Colonic mucosa (tissue), 4 donors: ENCODE measurements around the gene TMEM97. TPM values are rescaled to one million over a fixed set of nuclear protein-coding genes. Genes with fewer than 3 reads are reported as not detected.

Experiments
- DNase-seq: peaks from one replicate; pipeline ENCODE4 v3.0.0-alpha.2; 2020
- H3K27ac ChIP-seq: fragments of 200-600 bp; one replicate; pipeline ENCODE4 v1.8.0; 2021
- H3K27me3 ChIP-seq: fragments of 200-600 bp; one replicate; pipeline ENCODE4 v1.8.0; 2021
- H3K36me3 ChIP-seq: fragments of 200-600 bp; one replicate; pipeline ENCODE4 v1.8.0; 2021
- H3K4me1 ChIP-seq: fragments of 200-600 bp; one replicate; pipeline ENCODE4 v1.8.0; 2021; ENCODE audit warnings: mild to moderate bottlenecking
- H3K4me3 ChIP-seq: fragments of 200-600 bp; one replicate; pipeline ENCODE4 v1.8.0; 2021
- H3K9ac ChIP-seq, 2 donors: one replicate each; pipeline ENCODE4 v1.7.0; 2013; ENCODE audit warnings: control low read depth in 2 of 2, low read depth in 2 of 2, low read length in 2 of 2
- H3K9me3 ChIP-seq: fragments of 200-600 bp; one replicate; pipeline ENCODE4 v1.8.0; 2021
- CTCF ChIP-seq: fragments of 200-600 bp; IDR thresholded peaks from one replicate; pipeline ENCODE4 v1.8.0; 2022; ENCODE audit warnings: antibody characterized with exemption, mild to moderate bottlenecking
- intact Hi-C: fragments of 100-400 bp; cut with DNase I; formaldehyde crosslinking; loops from one replicate; pipeline ENCODE4 v1.14.1; 2022
- total RNA-seq, 2 donors: library from RNA; stranded (reverse); fragmentation: NEBNext Ultra II Directional in 1 of 2; extraction: Animal tissue kit (Norgen Biotek cat#: 25700) in 1 of 2; gene quantifications; one replicate each; pipeline ENCODE4 v1.2.1, GENCODE V29; 2021
- donor health status: healthy.
- donor health status: DM: no; HTN: no; CAD: no.
- donor health status: DM: no; HTN: no; CAD: no.

Gene TMEM97
- total RNA-seq, 2 donors from 2014 or later = 37.2 to 38.5 TPM

DNA sequence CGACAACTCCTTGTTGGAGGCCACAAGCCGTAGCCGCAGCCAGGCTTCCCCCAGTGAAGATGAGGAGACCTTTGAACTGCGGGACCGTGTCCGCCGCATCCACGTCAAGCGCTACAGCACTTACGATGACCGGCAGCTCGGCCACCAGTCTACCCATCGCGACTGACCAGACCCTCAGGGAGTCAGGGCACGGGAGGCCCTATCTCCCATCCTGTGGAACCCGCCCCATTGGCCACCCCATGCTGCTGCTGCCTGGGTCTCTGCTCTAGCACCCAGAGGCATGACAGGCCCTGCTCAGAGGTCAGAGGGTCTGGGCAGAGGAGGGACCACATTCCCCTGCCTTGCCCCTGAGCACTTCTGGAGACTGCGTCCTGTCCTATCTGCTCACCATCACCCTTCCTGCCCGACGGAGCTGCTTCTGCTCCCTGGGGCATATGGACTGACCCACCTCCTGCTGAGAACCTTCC is 25.5 kb downstream of the TMEM97 start:
- Histone ChIP-seq H3K4me1 (no peaks in the 10 kb centered on the region), H3K36me3 (peaks cover 18% of the 10 kb centered on the region), H3K9me3 (no peaks in the 10 kb centered on the region), H3K9ac (no peak overlapping the region), H3K27ac (no peak overlapping the region), H3K4me3 (no peak overlapping the region), H3K27me3 (no peaks in the 10 kb centered on the region)
- intact Hi-C loops = no loop called here
- no peak for DNase-seq
- TF ChIP-seq CTCF = no peak

GRCh38 chr17:28345419-28346198 is 26.6 kb downstream of the TMEM97 start:
- intact Hi-C loops = no loop called here
- H3K27ac ChIP-seq = no peak overlapping the region
- TF ChIP-seq CTCF = no peak
- no peak overlapping the region for H3K9ac ChIP-seq
- no peak for DNase-seq
- H3K27me3 ChIP-seq = no peaks in the 10 kb centered on the region
- H3K4me1 ChIP-seq = no peaks in the 10 kb centered on the region
- H3K9me3 ChIP-seq = no peaks in the 10 kb centered on the region
- H3K4me3 ChIP-seq = no peak overlapping the region
- H3K36me3 ChIP-seq = peaks cover 18% of the 10 kb centered on the region

DNA sequence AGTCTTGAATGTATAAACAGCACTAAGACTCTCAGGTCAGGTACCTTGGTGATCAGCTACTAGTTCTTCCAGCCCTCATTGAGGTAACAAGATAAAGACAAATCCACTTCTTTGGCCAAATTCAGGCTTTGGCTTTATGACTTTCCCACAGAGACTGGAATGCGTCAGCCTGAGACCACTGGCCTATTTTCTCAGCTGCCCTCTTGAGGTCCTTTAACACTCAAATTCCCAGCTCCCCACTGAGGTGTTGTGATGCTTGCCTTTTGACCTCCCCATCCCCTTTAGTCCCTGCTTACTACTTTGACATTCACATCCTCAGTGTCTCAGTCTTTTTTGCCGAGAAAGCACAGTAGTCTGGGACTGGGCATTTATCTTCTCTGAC is 27.2 kb downstream of the TMEM97 start:
- TF ChIP-seq CTCF = no peak
- Histone ChIP-seq H3K27me3 (no peaks in the 10 kb centered on the region), H3K4me1 (no peaks in the 10 kb centered on the region), H3K36me3 (peaks cover 18% of the 10 kb centered on the region), H3K27ac (no peak overlapping the region), H3K9me3 (no peaks in the 10 kb centered on the region), H3K4me3 (no peak overlapping the region), H3K9ac (no peak overlapping the region)
- intact Hi-C loops = no loop called here
- no peak for DNase-seq

GRCh38 chr17:28346746-28347246 is 27.8 kb downstream of the TMEM97 start:
- H3K9ac ChIP-seq = no peak overlapping the region
- DNase-seq = no peak
- TF ChIP-seq CTCF = no peak

GRCh38 chr17:28347261-28347891 is 28.4 kb downstream of the TMEM97 start:
- Histone ChIP-seq H3K4me1 (no peaks in the 10 kb centered on the region), H3K36me3 (peaks cover 13% of the 10 kb centered on the region), H3K9me3 (no peaks in the 10 kb centered on the region), H3K27me3 (no peaks in the 10 kb centered on the region), H3K4me3 (no peak overlapping the region), H3K9ac (no peak overlapping the region), H3K27ac (no peak overlapping the region)
- DNase-seq = no peak
- intact Hi-C loops = no loop called here
- TF ChIP-seq CTCF = no peak

More at GRCh38 chr17:28346746-28347246, 27.8 kb downstream of the TMEM97 start:
- Histone ChIP-seq H3K27ac (no peak overlapping the region), H3K4me1 (no peaks in the 10 kb centered on the region), H3K27me3 (no peaks in the 10 kb centered on the region), H3K36me3 (peaks cover 14% of the 10 kb centered on the region), H3K9me3 (no peaks in the 10 kb centered on the region), H3K4me3 (no peak overlapping the region)
- intact Hi-C loops = no loop called here
